AG10803 (cell line): ENCODE results near the gene STEAP4.

Source experiments
- DNase-seq: peaks from one replicate; pipeline ENCODE4 v3.0.0; 2010; ENCODE audit warnings: low read depth
- H3K4me3 ChIP-seq: 2 replicates; pipeline ENCODE4 v1.5.1; 2011; ENCODE audit warnings: mild to moderate bottlenecking, low read length, control low read depth
- TF ChIP-seq, protein P1 (sequence below): conservative IDR thresholded peaks from 2 replicates; pipeline ENCODE4 v1.5.1; 2011; ENCODE audit warnings: mild to moderate bottlenecking, low read length, control low read depth, inconsistent platforms

STEAP4 gene

DNA sequence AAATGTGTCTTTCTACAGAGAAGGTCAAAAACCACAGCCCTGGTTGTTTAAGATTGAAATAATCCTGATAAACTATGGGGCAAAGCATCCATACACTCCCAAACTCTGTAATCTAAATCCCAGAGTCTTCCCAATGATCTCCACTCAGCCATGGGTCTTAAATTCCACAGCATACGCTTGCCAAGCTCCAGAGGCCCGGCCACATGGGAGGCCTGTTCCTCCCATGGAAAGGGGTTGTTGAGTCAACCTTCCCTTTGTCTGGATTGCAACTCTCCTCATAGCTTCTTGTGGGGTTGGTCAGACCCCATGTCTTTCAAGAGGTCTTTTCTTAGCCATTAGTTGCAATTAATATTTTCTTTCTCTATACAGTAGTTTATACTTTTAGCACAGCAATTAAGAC, 718 bp upstream of the STEAP4 start:
- no peak overlapping the region for H3K4me3 ChIP-seq
- TF ChIP-seq, protein P1, sequence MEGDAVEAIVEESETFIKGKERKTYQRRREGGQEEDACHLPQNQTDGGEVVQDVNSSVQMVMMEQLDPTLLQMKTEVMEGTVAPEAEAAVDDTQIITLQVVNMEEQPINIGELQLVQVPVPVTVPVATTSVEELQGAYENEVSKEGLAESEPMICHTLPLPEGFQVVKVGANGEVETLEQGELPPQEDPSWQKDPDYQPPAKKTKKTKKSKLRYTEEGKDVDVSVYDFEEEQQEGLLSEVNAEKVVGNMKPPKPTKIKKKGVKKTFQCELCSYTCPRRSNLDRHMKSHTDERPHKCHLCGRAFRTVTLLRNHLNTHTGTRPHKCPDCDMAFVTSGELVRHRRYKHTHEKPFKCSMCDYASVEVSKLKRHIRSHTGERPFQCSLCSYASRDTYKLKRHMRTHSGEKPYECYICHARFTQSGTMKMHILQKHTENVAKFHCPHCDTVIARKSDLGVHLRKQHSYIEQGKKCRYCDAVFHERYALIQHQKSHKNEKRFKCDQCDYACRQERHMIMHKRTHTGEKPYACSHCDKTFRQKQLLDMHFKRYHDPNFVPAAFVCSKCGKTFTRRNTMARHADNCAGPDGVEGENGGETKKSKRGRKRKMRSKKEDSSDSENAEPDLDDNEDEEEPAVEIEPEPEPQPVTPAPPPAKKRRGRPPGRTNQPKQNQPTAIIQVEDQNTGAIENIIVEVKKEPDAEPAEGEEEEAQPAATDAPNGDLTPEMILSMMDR = no peak

DNA sequence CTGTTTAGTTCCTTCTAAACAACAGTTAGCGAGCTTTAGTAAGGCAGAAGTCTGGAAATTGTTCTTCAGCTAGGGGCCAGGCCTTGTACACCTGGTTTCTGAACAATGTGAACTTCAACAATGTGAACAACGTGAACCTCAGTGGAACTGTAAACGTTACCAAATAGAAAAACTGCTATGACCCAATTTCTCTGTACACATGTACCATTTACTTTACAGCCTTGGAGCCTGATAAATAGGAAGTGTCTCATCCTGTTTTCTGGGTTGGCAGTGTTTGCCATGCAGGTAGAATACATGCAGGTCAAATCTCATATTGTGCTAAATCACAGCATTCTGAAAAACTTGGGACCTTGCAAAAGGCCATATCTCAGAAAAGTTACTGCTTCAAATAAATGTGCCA, 1.6 kb downstream of the STEAP4 start:
- DNase-seq = no peak
- H3K4me3 ChIP-seq = no peak overlapping the region
- TF ChIP-seq, protein P1 = no peak

More for the DNA sequence above, 718 bp upstream of the STEAP4 start:
- DNase-seq = no peak

DNA sequence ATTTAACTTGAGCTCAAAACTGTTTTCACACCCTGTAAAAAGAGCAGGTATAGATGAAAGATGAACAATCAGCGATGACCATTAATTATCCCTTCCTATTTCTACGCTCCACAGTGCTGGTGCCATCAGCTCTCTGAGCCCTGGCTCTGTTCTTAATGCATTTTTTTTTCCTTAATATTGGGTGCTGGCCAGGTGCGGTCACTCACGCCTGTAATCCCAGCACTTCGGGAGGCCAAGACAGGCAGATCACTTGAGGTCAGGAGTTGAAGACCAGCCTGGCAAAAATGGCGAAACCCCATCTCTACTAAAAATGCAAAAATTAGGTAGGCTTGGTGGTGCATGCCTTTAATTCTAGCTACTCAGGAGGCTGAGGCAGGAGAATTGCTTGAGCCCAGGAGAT, 4.2 kb downstream of the STEAP4 start:
- no peak for DNase-seq
- TF ChIP-seq, protein P1 = no peak
- H3K4me3 ChIP-seq = no peak overlapping the region

DNA sequence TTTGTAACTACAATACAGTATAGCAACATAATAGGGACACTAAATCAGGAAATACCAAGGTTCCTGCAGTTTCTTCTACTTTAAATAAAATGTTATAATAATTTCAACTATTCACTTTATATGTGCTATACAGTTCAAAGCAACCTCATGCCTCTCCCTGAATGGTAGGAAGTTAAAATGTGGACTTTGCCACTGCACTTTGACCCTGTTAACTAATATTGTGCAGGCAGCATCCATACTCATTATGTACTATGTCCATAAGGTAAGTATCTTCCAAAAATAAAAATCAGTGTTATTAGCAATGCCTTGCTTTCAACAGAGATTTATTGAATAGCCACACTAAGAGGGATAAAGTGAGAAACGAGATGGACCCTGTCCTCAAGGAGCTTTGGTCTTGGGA, 4.8 kb downstream of the STEAP4 start:
- TF ChIP-seq, protein P1 = no peak
- DNase-seq = no peak
- no peak overlapping the region for H3K4me3 ChIP-seq

DNA sequence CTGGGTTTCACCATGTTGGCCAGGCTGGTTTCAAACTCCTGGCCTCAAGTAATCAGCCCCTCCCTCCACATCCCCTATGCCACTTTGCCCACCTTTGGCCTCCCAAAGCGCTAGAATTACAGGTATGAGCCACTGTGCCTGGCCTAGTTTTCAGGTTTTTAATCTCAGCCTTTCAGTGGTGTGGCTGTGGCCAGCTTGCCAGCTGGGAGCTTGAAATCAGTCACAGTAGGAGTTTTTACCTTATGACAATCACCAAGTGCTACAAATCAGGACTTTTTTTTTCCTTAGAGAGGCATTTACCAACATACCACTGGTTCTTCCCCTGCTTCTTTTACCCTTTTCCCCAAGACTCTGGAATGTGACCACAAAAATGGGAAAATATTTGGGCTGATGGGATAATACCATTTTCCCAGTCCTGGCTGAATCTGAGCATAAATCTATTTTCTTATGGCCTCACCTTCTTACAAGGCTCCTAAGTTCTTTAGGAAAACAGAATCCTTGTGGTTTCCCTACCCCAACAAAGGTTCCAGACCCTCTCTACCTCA, 6.2 kb downstream of the STEAP4 start:
- H3K4me3 ChIP-seq = no peak overlapping the region
- no peak for DNase-seq
- TF ChIP-seq, protein P1 = no peak

DNA sequence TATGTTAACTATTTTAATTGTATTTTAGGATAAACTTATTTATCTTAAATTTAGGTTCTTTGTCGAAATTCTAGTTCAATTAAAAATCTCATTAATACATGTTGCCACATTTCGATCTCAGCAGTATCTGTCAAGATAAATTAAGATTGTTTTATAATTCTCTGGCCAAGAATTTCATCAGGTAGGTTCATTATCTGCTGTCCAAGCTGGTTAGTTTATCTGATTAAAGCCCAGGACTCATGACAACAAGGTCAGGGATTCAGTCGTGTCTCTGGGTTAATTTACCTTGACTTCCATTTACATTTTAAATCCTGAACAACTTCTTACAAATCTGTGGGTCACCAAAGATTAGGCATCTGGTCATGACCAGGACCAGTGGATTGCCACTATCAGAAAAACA, 7.6 kb downstream of the STEAP4 start:
- H3K4me3 ChIP-seq = no peak overlapping the region
- no peak for DNase-seq
- TF ChIP-seq, protein P1 = no peak

DNA sequence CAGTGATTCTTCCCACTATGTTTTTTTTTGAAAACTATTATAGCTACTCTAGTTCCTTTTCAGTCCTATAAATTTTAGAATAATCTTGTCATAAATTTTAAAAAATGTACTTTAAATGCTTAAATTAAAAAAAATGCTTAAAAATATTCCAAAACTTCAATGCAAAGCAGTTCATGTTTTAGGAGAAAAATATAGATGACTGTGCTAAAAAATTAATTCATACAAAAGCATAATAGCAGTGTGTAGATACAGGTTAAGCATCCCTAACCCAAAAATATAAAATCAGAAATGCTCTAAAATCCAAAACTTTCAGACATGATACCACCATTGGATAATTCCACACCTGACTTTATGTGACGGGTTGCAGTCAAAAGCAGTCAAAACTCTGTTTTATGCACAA, 12.8 kb downstream of the STEAP4 start:
- no peak overlapping the region for H3K4me3 ChIP-seq
- no peak for DNase-seq
- TF ChIP-seq, protein P1 = no peak
